ENCODE measurements around the gene DPPA5. TPM values are rescaled to one million over a fixed set of nuclear protein-coding genes. Genes with fewer than 3 reads are reported as not detected.

DPPA5 gene
- total and polyA plus RNA-seq, 9 of the 15 experiments (the other 6 are each of a cell fraction or from before 2014, with no cell fraction given), result not detected

- Histone ChIP-seq H3K27ac (ENCODE audit: extremely low read depth, low read depth, low read length) (no peak overlapping the region), H4K20me1 (replicated peaks; ENCODE audit: control insufficient read depth, insufficient read depth, low read length) (no peaks in the 10 kb centered on the region), H3K36me3 (ENCODE audit: control insufficient read depth, insufficient read depth, low read length) (no peaks in the 10 kb centered on the region), H3K4me3 (no peak overlapping the region), H3K4me1 (replicated peaks in 1 of 2; ENCODE audit: control insufficient read depth in 2 of 2, insufficient read depth in 2 of 2, low read length in 2 of 2) (peaks cover 0 to 5% of the 10 kb centered on the region in 2 experiments; a peak in 1 of 5 replicates), H3K27me3 (ENCODE audit: control insufficient read depth in 2 of 2, insufficient read depth in 2 of 2, low read length in 2 of 2) (peaks cover 0 to 9% of the 10 kb centered on the region in 2 experiments; a peak in 3 of 5 replicates), H3K79me2 (ENCODE audit: control insufficient read depth, insufficient read depth, low read length) (no peaks in the 10 kb centered on the region), H3K4me2 (ENCODE audit: insufficient read depth, low read length) (no peak overlapping the region), H3K9ac (ENCODE audit: insufficient read depth in 1 of 2, low read depth in 2 of 2, low read length in 2 of 2) (no peak overlapping the region), H3K9me3 (replicated peaks; ENCODE audit: control insufficient read depth, insufficient read depth, low read depth, low read length) (no peaks in the 10 kb centered on the region), H3K9me1 (ENCODE audit: control insufficient read depth, insufficient read depth, low read length) (no peaks in the 10 kb centered on the region), H2AFZ (ENCODE audit: low read depth, low read length) (no peak overlapping the region)
- in situ Hi-C loops (cut with MboI) (loop anchor here (5.0 to 25.0 kb wide), 3 partner anchors 38 to 913 kb away; no protein-coding TSS in a partner anchor), intact Hi-C loops (cut with micrococcal nuclease) (loop anchor here (1.0 to 10.0 kb wide), 5 partner anchors 40 to 711 kb away; no protein-coding TSS in a partner anchor)
- POLR2A ChIA-PET, result interaction anchor here (0.6 kb wide), 1 partner anchor 134 kb away, joined by 3 read pairs; no protein-coding TSS in a partner anchor
- FAIRE-seq (no peak), ATAC-seq (no peak), DNase-seq (ENCODE audit: extremely low read depth in 1 of 4, low spot score in 3 of 4) (no peak)
- WGBS (ENCODE audit: insufficient coverage, low coverage, missing lambda C conversion rate), result 77% methylated on average over 3 of the region's 3 CpGs
- no TSS peak for BruUV-seq (replicated peaks)
- no peak for TF ChIP-seq ZKSCAN3 (CRISPR knock-in tag; IDR thresholded peaks at IDR 0.05)
- TF ChIP-seq RERE (CRISPR knock-in tag; IDR thresholded peaks at IDR 0.05; ENCODE audit: borderline replicate concordance), result no peak
- no peak for TF ChIP-seq NCOA2 (IDR thresholded peaks at IDR 0.05; ENCODE audit: partially characterized antibody in 2 of 2)
- no peak for TF ChIP-seq ELK1 (CRISPR knock-in tag; IDR thresholded peaks at IDR 0.05)
- TF ChIP-seq SRSF7 (optimal IDR thresholded peaks at IDR 0.05; ENCODE audit: low read depth, low read length), result no peak
- no peak for TF ChIP-seq HNRNPLL (IDR thresholded peaks at IDR 0.05; ENCODE audit: low read depth, low read length, poor library complexity, severe bottlenecking)
- TF ChIP-seq CTCF (IDR thresholded peaks at IDR 0.05 in 2 of 3, conservative IDR thresholded peaks at IDR 0.05 in 1 of 3; ENCODE audit: insufficient read depth in 2 of 3, low read depth in 1 of 3, low read length in 3 of 3), result no peak
- TF ChIP-seq ARID2 (IDR thresholded peaks at IDR 0.05), result no peak
- CTCF ChIA-PET (ENCODE audit: low intra/inter-chr PET ratio), result interaction anchor here (0.9 to 2.0 kb wide), 3 partner anchors 40 to 914 kb away, joined by 3 to 19 read pairs (median 3); no protein-coding TSS in a partner anchor
Observed at GRCh38 chr6:73325656-73326055, 28.4 kb downstream of the DPPA5 start.

All from K562 (cell line).